Measurements from ENCODE around the gene ZNF506. TPM values are rescaled to one million over a fixed set of nuclear protein-coding genes. Genes with fewer than 3 reads are reported as not detected.
"Not testable (repeated sequence)": the region's sequence is repeated elsewhere in the genome, so short reads cannot be mapped to it uniquely, and the experiment has no call there.

The ZNF506 gene
- 10 to 100 TPM; 21.1 to 37.9 TPM for total RNA-seq

DNA sequence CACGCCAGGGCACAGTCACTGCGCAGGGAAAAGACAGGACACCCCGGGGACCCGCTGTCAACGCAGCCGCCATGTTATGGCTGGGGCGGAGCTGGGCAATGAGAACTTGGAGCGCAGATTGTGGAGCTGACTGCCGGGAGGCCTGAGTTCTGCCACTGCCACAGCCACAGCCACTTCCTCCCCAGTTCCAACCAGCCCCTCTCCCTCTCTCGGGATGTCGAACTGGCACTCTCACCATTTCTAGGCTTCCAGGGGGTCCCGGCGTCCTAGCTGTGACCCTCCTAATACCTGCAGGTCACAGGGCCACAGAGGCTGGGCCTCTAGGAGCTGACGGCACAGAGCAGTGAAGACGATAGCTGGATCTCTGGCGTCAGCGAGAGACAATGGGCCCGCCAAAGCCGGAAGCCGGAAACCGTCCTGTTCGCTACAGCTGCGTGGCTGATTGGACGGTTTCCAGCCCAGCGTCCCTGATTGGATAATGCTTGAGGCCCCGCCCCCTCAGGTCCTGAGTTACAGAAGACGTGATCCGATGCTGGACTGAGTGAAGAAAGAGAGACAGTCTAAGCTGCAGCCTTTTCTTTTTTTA, at the start of gene ZNF506:
Gene ZNF506 (minus strand): TSS at position 385 of the 586 bp plus-strand sequence. CDS start 147 bp downstream, at position 238.
- peak within 1 kb of the TSS; percentile 93 for H3K4me3 Mint-ChIP-seq
- H3K36me3 Mint-ChIP-seq, result peaks cover 12% of the 10 kb centered on the region
- peaks cover 25 to 31% of the 10 kb centered on the region in 2 donors for H3K4me1 Mint-ChIP-seq (ENCODE audit: low read depth in 2 of 2)
- DNase-seq (ENCODE audit: low spot score) (peak; percentile 96), ATAC-seq (peak; percentile 96 to 97)
- H3K27me3 Mint-ChIP-seq, result no peaks in the 10 kb centered on the region
- H3K27ac Mint-ChIP-seq, result peak within 1 kb of the TSS; percentile 97 to 98
- H3K9me3 Mint-ChIP-seq, result peaks cover 4% of the 10 kb centered on the region

DNA sequence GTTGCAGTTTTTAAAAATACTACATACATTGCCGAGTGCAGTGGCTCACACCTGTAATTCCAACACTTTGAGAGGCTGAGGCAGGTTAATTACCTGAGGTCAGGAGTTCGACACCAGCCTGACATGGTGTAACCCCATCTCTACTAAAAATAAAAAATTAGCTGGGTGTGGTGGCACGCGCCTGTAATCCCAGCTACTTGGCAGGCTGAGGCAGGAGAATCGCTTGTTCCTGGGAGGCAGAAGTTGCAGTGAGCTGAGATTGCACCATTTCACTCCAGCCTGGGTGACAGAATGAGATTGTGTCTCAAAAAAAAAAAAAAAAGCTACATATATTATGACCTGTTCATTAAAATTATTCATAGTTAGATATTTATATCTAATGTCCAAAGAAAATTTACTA, 48.5 kb upstream of the ZNF506 start:
- Mint-ChIP-seq H3K4me1 (ENCODE audit: low read depth in 2 of 2) (peaks cover 37 to 40% of the 10 kb centered on the region in 2 donors), H3K36me3 (peaks cover 12% of the 10 kb centered on the region)
- not testable (repeated sequence) for H3K27me3 Mint-ChIP-seq; ATAC-seq; H3K4me3 Mint-ChIP-seq; H3K27ac Mint-ChIP-seq; DNase-seq (ENCODE audit: low spot score); H3K9me3 Mint-ChIP-seq

DNA sequence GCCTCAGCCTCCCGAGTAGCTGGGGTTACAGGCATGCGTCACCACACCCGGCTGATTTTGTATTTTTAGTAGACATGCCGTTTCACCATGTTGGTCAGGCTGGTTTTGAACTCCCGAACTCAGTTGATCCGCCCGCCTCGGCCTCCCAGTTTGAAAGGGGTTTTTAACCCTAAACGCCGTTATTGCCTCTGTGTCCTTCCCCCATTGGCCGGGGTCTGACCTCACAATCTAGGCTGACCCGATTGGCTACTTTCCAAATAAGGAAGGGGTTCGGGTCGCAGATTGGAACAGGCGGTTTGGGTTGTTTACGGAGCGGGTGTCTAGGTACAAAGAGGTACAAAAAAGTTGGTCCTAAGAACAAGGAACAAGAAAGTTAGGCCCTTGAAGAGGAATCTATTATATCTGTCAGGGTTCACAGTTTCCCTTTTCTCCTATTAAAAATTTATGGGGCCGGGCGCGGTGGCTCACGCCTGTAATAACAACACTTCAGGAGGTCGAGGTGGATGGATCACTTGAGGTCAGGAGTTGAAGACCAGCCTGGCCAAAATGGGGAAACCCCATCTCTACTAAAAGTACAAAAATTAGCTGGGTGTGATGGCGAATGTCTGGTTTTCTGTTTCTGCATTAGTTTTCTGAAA, 45.2 kb upstream of the ZNF506 start:
- no peaks in the 10 kb centered on the region for H3K27me3 Mint-ChIP-seq
- H3K4me3 Mint-ChIP-seq, result peak overlapping the region; percentile 98
- H3K36me3 Mint-ChIP-seq, result no peaks in the 10 kb centered on the region
- peaks cover 27 to 29% of the 10 kb centered on the region in 2 donors for H3K4me1 Mint-ChIP-seq (ENCODE audit: low read depth in 2 of 2)
- ATAC-seq, result peak; percentile 45 to 50
- H3K27ac Mint-ChIP-seq, result peak overlapping the region; percentile 98 to 99
- peak; percentile 67 for DNase-seq (ENCODE audit: low spot score)
- H3K9me3 Mint-ChIP-seq, result no peaks in the 10 kb centered on the region

DNA sequence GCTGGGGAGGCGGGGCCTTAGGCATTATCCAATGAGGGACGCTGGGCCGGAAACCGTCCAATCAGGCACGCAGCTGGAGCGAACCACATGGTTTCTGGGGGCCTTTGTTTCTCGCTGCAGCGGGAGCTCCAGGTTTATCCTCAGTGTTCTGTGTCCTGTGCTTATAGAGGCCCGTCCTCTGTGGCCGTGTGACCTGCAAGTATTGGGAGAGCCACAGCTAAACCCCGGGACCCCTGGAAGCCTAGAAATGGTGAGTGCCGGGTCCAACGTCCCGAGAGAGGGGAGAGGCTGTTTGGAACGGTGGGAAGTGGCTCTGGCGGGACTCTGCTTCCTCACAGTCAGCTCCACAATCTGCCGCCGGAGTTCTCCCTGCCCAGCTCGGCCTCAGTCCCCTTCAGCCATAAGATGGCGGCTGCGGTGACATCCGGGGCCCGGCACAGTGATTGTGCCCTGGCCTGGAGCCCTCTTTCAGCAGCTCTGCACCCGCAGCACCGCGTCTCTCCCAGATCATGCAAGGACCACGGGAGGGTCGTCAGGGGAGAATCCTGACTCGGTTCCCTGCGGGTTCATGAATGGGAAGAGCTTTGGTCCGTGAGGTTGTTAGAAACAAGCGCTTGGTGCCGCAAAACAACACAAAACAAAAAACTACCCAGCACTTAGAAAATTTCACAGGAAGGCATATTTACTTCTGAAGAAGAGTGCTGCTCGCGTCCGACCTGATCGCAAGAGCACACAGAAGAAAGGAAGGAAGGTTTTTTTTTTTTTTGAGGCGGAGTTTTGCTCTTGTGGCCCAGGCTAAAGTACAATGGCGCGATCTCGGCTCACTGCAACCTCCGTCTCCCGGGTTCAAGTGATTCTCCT, 44.4 kb upstream of the ZNF506 start, which contains the start of gene ZNF253:
Gene ZNF253 (plus strand): TSS at position 133 of the 861 bp plus-strand sequence. CDS start 115 bp downstream, at position 248.
- Mint-ChIP-seq H3K4me3 (peak within 1 kb of the TSS; percentile 98), H3K27ac (peak within 1 kb of the TSS; percentile 98 to 99), H3K27me3 (no peaks in the 10 kb centered on the region), H3K9me3 (no peaks in the 10 kb centered on the region), H3K4me1 (ENCODE audit: low read depth in 2 of 2) (peaks cover 19 to 26% of the 10 kb centered on the region in 2 donors), H3K36me3 (no peaks in the 10 kb centered on the region)
- peak; percentile 96 for DNase-seq (ENCODE audit: low spot score)
- peak; percentile 97 to 98 for ATAC-seq

DNA sequence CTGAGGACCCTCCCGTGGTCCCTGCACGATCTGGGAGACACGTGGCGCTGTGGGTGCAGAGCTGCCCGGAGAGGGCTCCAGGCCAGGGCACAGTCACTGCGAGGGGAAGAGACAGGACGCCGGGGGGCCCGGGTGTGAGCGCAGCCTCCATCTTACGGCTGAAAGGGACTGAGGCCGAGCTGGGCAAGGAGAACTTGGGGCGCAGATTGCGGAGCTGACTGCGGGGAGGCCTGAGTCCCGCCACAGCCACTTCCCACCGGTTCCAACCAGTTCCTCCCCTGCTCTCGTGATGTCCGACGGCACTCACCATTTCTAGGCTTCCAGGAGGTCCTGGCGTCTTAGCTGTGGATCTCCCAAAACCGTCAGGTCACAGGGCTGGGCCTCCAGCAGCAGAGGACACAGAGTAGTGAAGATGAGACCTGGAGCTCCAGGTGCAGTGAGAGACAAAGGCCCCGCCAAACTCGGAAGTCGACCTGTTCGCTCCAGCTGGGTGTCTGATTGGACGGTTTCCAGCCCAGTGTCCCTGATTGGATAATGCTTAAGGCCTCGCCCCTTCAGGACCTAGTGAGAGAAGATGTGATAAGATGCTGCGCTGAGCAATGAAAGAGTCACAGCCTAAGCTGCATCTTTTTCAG, 39.3 kb upstream of the ZNF506 start:
- Mint-ChIP-seq H3K4me1 (ENCODE audit: low read depth in 2 of 2) (peaks cover 0 to 17% of the 10 kb centered on the region in 2 donors), H3K27ac (peak overlapping the region in 1 of 2 donors; percentile 86), H3K9me3 (no peaks in the 10 kb centered on the region), H3K36me3 (no peaks in the 10 kb centered on the region), H3K4me3 (peak overlapping the region; percentile 52), H3K27me3 (no peaks in the 10 kb centered on the region)
- ATAC-seq (peak in 1 of 2 donors; percentile 77), DNase-seq (ENCODE audit: low spot score) (peak; percentile 79)

DNA sequence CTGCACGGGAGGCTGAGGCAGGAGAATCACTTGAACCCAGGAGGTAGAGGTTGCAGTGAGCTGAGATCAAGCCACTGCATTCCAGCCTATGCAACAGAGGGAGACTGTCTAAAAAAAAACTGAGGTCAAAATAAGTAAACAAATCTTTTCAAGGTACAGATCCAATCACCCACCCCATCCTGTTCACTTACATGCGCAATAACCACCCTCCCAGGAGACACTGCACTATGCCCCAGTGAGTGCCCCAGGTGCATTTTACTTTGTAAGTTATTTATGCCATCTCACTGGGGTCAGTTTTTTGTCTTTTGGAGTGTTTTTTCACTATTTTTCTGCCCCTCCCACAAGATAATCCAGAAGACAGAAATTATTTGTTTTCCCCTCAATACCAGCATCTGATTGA, 37.2 kb upstream of the ZNF506 start:
- Mint-ChIP-seq H3K9me3 (no peaks in the 10 kb centered on the region), H3K27ac (no peak overlapping the region), H3K4me3 (no peak overlapping the region), H3K27me3 (no peaks in the 10 kb centered on the region), H3K36me3 (no peaks in the 10 kb centered on the region), H3K4me1 (ENCODE audit: low read depth in 2 of 2) (peaks cover 0 to 14% of the 10 kb centered on the region in 2 donors)
- DNase-seq (ENCODE audit: low spot score) (no peak), ATAC-seq (no peak)

DNA sequence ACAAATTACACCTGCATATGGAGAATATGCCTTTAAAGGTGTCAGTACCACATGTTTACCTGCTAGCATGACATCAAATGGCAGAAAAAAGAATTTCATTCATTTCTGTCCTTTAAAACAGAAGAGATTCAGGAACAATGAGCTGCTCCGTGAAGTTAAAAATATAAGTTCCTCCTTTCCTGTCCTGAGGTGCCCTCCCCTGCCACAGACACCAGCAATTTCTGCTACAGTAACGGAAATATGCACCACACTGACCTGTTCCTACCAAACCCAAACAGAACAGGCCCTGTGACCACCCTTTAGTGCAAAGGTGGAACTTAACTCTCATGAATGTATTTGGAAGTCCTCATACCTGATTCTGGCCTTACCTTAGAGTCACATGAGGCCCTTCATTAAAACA, 30.2 kb upstream of the ZNF506 start:
- not testable (repeated sequence) for H3K27ac Mint-ChIP-seq; H3K27me3 Mint-ChIP-seq; H3K9me3 Mint-ChIP-seq; DNase-seq (ENCODE audit: low spot score); H3K4me3 Mint-ChIP-seq; H3K36me3 Mint-ChIP-seq; H3K4me1 Mint-ChIP-seq (ENCODE audit: low read depth in 2 of 2); ATAC-seq

DNA sequence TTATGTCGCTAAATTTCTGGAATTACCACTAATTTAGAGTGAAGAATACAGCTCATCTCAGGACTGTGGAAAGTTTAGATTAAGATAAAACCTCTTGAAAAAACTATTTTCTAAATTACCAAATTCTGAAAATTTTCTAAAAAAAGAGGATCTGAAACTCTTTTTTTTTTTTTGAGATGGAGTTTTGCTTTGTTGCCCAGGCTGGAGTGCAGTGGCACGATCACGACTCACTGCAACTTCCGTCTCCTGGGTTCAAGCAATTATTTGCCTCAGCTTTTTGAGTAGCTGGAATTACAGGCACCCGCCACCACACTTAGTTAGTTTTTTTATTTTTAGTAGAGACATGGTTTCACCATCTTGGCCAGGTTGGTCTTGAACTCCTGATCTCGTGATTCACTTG, 27.5 kb upstream of the ZNF506 start:
- no peaks in the 10 kb centered on the region for H3K36me3 Mint-ChIP-seq
- ATAC-seq, result no peak
- no peak for DNase-seq (ENCODE audit: low spot score)

DNA sequence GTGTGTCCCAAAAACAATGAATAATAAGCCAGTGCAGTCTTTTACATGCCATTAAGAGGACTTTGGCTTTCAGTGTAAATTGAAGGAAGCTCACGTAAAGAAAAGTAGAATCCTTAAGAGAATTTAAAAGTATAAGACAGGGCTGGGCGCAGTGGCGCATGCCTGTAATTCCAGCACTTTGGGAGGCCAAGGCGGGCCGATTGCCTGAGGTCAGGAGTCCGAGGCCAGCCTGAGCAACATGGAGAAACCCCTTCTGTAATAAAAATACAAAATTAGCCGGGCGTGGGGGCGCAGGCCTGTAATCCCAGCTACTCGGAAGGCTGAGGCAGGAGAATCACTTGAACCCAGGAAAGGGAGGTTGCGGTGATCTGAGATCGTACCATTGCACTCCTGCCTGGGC, 26.2 kb upstream of the ZNF506 start:
- Mint-ChIP-seq H3K4me3 (no peak overlapping the region), H3K27ac (no peak overlapping the region), H3K27me3 (no peaks in the 10 kb centered on the region), H3K4me1 (ENCODE audit: low read depth in 2 of 2) (no peaks in the 10 kb centered on the region), H3K36me3 (no peaks in the 10 kb centered on the region), H3K9me3 (no peaks in the 10 kb centered on the region)
- no peak for DNase-seq (ENCODE audit: low spot score)
- no peak for ATAC-seq

More for the DNA sequence above, 27.5 kb upstream of the ZNF506 start:
- Mint-ChIP-seq H3K27ac (no peak overlapping the region), H3K4me1 (ENCODE audit: low read depth in 2 of 2) (no peaks in the 10 kb centered on the region), H3K27me3 (no peaks in the 10 kb centered on the region), H3K4me3 (no peak overlapping the region), H3K9me3 (no peaks in the 10 kb centered on the region)

DNA sequence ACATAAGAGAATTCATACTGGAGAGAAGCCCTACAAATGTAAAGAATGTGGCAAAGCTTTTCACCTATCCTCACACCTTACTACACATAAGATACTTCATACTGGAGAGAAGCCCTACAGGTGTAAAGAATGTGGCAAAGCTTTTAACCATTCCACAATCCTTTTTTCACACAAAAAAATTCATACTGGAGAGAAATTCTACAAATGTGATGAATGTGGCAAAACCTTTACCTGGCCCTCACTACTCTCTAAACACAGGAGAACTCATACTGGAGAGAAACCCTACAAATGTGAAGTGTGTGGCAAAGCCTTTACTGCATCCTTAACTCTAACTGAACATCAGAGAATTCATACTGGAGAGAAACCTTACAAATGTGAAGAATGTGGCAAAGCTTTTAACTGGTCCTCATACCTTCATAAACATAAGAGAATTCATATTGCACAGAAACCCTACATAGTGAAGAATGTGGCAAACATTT, 14.0 kb upstream of the ZNF506 start:
- H3K4me1 Mint-ChIP-seq (ENCODE audit: low read depth in 2 of 2), result no peaks in the 10 kb centered on the region
- H3K27ac Mint-ChIP-seq, result no peak overlapping the region
- DNase-seq (ENCODE audit: low spot score) (no peak), ATAC-seq (no peak)
- peaks cover 39% of the 10 kb centered on the region for H3K36me3 Mint-ChIP-seq
- H3K4me3 Mint-ChIP-seq, result no peak overlapping the region
- no peaks in the 10 kb centered on the region for H3K27me3 Mint-ChIP-seq
- H3K9me3 Mint-ChIP-seq, result peaks cover 17% of the 10 kb centered on the region

DNA sequence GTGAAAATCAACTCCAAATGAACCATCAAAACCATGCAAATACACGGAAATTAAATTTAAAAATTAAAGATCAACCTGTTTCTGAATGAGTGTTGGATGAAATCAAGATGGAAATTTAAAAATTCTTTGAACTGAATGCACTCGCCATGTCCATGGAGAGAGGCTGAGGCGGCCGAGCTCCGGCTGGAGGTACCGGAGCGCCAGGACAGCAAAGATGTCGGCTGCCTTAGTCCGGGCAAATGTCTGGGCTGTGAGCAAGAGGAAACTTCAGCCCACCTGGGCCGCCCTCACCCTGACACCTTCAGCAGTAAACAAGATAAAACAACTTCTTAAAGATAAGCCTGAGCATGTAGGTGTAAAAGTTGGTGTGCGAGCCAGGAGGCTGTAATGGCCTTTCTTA, 5.3 kb upstream of the ZNF506 start:
- DNase-seq (ENCODE audit: low spot score), result no peak
- peaks cover 32% of the 10 kb centered on the region for H3K36me3 Mint-ChIP-seq
- peaks cover 0 to 3% of the 10 kb centered on the region in 2 donors for H3K27me3 Mint-ChIP-seq
- no peak overlapping the region for H3K4me3 Mint-ChIP-seq
- H3K9me3 Mint-ChIP-seq, result peaks cover 22% of the 10 kb centered on the region
- H3K27ac Mint-ChIP-seq, result no peak overlapping the region
- H3K4me1 Mint-ChIP-seq (ENCODE audit: low read depth in 2 of 2), result peaks cover 8 to 13% of the 10 kb centered on the region in 2 donors
- no peak for ATAC-seq

DNA sequence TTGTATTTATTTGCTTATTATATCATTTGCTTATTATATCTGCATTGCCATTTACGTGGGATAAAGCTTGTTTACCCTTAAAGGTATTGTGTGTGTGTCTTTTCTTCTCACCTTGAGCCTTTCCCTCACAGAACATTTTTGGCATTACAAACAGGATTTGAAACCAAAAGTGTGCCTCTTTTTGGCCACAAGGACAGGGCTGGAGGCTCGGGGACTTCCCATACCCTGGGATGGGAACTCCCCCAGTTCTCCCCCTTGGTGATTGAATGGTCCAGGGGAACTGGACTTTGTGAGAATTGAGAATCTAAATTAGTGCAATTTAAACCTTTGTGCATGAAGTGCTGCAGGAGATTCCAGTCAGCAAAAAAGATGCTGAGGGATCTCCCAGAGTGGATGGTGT, 2.4 kb upstream of the ZNF506 start:
- Mint-ChIP-seq H3K4me1 (ENCODE audit: low read depth in 2 of 2) (peaks cover 18 to 20% of the 10 kb centered on the region in 2 donors), H3K27me3 (no peaks in the 10 kb centered on the region), H3K36me3 (peaks cover 11% of the 10 kb centered on the region), H3K4me3 (peak overlapping the region; percentile 59), H3K27ac (peak overlapping the region; percentile 47 to 88), H3K9me3 (peaks cover 5% of the 10 kb centered on the region)
- DNase-seq (ENCODE audit: low spot score), result peak; percentile 79
- ATAC-seq, result peak in 1 of 2 donors; percentile 63

DNA sequence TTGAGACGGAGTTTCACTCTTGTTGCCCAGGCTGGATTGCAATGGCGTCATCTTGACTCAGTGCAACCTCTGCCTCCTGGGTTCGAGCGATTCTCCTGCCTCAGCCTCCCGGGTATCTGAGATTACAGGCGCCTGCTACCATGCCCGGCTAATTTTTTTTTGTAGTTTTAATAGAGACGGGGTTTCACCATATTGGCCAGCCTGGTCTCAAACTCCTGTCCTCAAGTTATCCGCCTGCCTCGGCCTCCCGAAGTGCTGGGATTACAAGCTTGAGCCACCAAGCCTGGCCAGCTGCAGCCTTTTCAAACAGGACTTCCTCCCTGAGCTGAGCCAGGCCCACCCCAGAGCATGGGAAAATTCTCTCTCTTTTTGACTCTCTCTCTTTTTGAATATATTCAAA, 426 bp upstream of the ZNF506 start:
- not testable (repeated sequence) for DNase-seq (ENCODE audit: low spot score)
- Mint-ChIP-seq H3K36me3 (peaks cover 11% of the 10 kb centered on the region), H3K4me1 (ENCODE audit: low read depth in 2 of 2) (peaks cover 24 to 29% of the 10 kb centered on the region in 2 donors)

More for the DNA sequence above, 426 bp upstream of the ZNF506 start:
- not testable (repeated sequence) for H3K9me3 Mint-ChIP-seq, H3K27me3 Mint-ChIP-seq, ATAC-seq
- Mint-ChIP-seq H3K4me3 (peak overlapping the region; percentile 93), H3K27ac (peak overlapping the region; percentile 97 to 98)

Measured in natural killer cell treated with Interleukin-12 subunit alpha and Interleukin-12 subunit beta and Interleukin-15 and Interleukin-18, amount 100 ng/mL, for 72 hours (primary cell).